H1 (cell line): Measurements from ENCODE around the gene PDE6B. TPM values are rescaled to one million over a fixed set of nuclear protein-coding genes. Genes with fewer than 3 reads are reported as not detected.
A peak's percentile ranks its signal among the peaks of the same experiment; 100 is the strongest.

Experiments used
- ASH2L ChIP-seq: fragments of 200-600, 300-600 bp; sonication (generic); IDR thresholded peaks from one replicate; pipeline ENCODE4 v1.7.1; 2017; ENCODE audit warnings: low read length
- BRCA1 ChIP-seq: IDR thresholded peaks from 2 replicates; pipeline ENCODE4 v1.6.1; 2012; ENCODE audit warnings: low read depth, low read length, improper control_type of control experiment
- CBX5 ChIP-seq: fragments of 300-800, 300-1000 bp; sonication (generic); IDR thresholded peaks from 2 replicates; pipeline ENCODE4 v1.7.1; 2016; ENCODE audit warnings: antibody characterized with exemption, low read length, low read depth
- CHD1 ChIP-seq: IDR thresholded peaks from 2 replicates; pipeline ENCODE4 v1.6.1; 2012; ENCODE audit warnings: low read depth, low read length, improper control_type of control experiment
- EZH2 ChIP-seq: fragments of 200-600 bp; sonication (generic); IDR thresholded peaks from 2 replicates; pipeline ENCODE4 v1.7.1; 2012; ENCODE audit warnings: low read depth, mild to moderate bottlenecking, moderate library complexity, low read length, inconsistent platforms; ENCODE audit not compliant: severe bottlenecking
- FOSL1 ChIP-seq: IDR thresholded peaks from 2 replicates; pipeline ENCODE4 v1.6.1; 2011; ENCODE audit warnings: mild to moderate bottlenecking, low read depth, low read length, moderate library complexity; ENCODE audit not compliant: insufficient read depth
- GTF2F1 ChIP-seq: IDR thresholded peaks from 2 replicates; pipeline ENCODE4 v1.6.1; 2012; ENCODE audit warnings: low read depth, low read length, improper control_type of control experiment, borderline replicate concordance
- HDAC6 ChIP-seq: IDR thresholded peaks from one replicate; pipeline ENCODE4 v1.7.1; 2012; ENCODE audit warnings: low read depth, mild to moderate bottlenecking, inconsistent platforms, low read length, moderate library complexity
- KDM1A ChIP-seq: fragments of 200-600, 300-600 bp; sonication (generic); IDR thresholded peaks from 2 replicates; pipeline ENCODE4 v1.7.1; 2016; ENCODE audit warnings: mild to moderate bottlenecking, low read length, borderline replicate concordance
- MAFK ChIP-seq: IDR thresholded peaks from 2 replicates; pipeline ENCODE4 v1.6.1; 2012; ENCODE audit warnings: low read depth, mild to moderate bottlenecking, improper control_type of control experiment, low read length
- NRF1 ChIP-seq: IDR thresholded peaks from 2 replicates; pipeline ENCODE4 v1.6.1; 2011; ENCODE audit warnings: mild to moderate bottlenecking, low read depth, low read length, improper control_type of control experiment
- POU5F1 ChIP-seq: IDR thresholded peaks from 2 replicates; pipeline ENCODE4 v1.6.1; 2011; ENCODE audit warnings: low read depth, mild to moderate bottlenecking, low read length, moderate library complexity
- SAP30 ChIP-seq: fragments of 300-600 bp; sonication (generic); IDR thresholded peaks from 2 replicates; pipeline ENCODE4 v1.7.1; 2012; ENCODE audit warnings: low read length, moderate library complexity, mild to moderate bottlenecking, inconsistent platforms; ENCODE audit not compliant: insufficient read depth, insufficient replicate concordance
- SIN3A ChIP-seq, 2 experiments: IDR thresholded peaks in 1 of 2; conservative IDR thresholded peaks in 1 of 2; 2 replicates each; pipeline ENCODE4 v1.6.1; 2011 to 2012; ENCODE audit warnings: low read length in 2 of 2, improper control_type of control experiment in 1 of 2, low read depth in 1 of 2, mild to moderate bottlenecking in 1 of 2
- SIX5 ChIP-seq: IDR thresholded peaks from 2 replicates; pipeline ENCODE4 v1.6.1; 2011; ENCODE audit warnings: mild to moderate bottlenecking, low read depth, low read length
- SP1 ChIP-seq: IDR thresholded peaks from 2 replicates; pipeline ENCODE4 v1.6.1; 2011; ENCODE audit warnings: low read depth, low read length
- SRF ChIP-seq: IDR thresholded peaks from 2 replicates; pipeline ENCODE4 v1.6.1; 2011; ENCODE audit warnings: mild to moderate bottlenecking, low read depth, low read length, moderate library complexity
- SUZ12 ChIP-seq: fragments of 200-600 bp; sonication (generic); IDR thresholded peaks from 2 replicates; pipeline ENCODE4 v1.6.1; 2012; ENCODE audit warnings: mild to moderate bottlenecking, inconsistent platforms, low read length, moderate library complexity, mixed read lengths
- TAF7 ChIP-seq: optimal IDR thresholded peaks from 2 replicates; pipeline ENCODE3; 2011; ENCODE audit warnings: low read depth, mild to moderate bottlenecking, inconsistent platforms, low read length, moderate library complexity, borderline replicate concordance
- TBP ChIP-seq: IDR thresholded peaks from 2 replicates; pipeline ENCODE4 v1.6.1; 2011; ENCODE audit warnings: low read depth, low read length, improper control_type of control experiment
- TEAD4 ChIP-seq: IDR thresholded peaks from 2 replicates; pipeline ENCODE4 v1.6.1; 2012; ENCODE audit warnings: low read depth, low read length, inconsistent platforms, mixed read lengths
- ZNF274 ChIP-seq: IDR thresholded peaks from 2 replicates; pipeline ENCODE4 v1.7.0; 2012; ENCODE audit warnings: low read length, borderline replicate concordance; ENCODE audit errors: extremely low read depth
- polyA plus RNA-seq, 7 experiments: library from polyadenylated mRNA; depleted of rRNA in 3 of 7; stranded (reverse) in 5 of 7; unstranded in 2 of 7; fragments of >200 nt in 5 of 7; fragments of 200-250 nt in 2 of 7; gene quantifications; 1 replicate in 5 of 7; 2 replicates in 1 of 7; 4 replicates in 1 of 7; pipeline versions ENCODE4 v1.2.1 to v1.2.3, GENCODE V29; 2011 to 2013; ENCODE audit warnings: missing spikeins in 2 of 7, mixed read lengths in 2 of 7
- total RNA-seq: library from RNA; stranded (reverse); fragmentation: NEBNext Ultra II Directional; extraction: Animal tissue kit (Norgen Biotek cat#: 25700); gene quantifications from 2 replicates; pipeline ENCODE4 v1.2.1, GENCODE V29; 2021
- TF ChIP-seq, protein P1 (sequence below): IDR thresholded peaks from 2 replicates; pipeline ENCODE4 v1.6.1; 2011; ENCODE audit warnings: low read depth, mild to moderate bottlenecking, low read length; ENCODE audit not compliant: insufficient read depth

Gene PDE6B
- total and polyA plus RNA-seq, 2 of the 8 experiments (the other 6 are each of a cell fraction or from before 2014, with no cell fraction given): 4.1 to 8.4 TPM

DNA sequence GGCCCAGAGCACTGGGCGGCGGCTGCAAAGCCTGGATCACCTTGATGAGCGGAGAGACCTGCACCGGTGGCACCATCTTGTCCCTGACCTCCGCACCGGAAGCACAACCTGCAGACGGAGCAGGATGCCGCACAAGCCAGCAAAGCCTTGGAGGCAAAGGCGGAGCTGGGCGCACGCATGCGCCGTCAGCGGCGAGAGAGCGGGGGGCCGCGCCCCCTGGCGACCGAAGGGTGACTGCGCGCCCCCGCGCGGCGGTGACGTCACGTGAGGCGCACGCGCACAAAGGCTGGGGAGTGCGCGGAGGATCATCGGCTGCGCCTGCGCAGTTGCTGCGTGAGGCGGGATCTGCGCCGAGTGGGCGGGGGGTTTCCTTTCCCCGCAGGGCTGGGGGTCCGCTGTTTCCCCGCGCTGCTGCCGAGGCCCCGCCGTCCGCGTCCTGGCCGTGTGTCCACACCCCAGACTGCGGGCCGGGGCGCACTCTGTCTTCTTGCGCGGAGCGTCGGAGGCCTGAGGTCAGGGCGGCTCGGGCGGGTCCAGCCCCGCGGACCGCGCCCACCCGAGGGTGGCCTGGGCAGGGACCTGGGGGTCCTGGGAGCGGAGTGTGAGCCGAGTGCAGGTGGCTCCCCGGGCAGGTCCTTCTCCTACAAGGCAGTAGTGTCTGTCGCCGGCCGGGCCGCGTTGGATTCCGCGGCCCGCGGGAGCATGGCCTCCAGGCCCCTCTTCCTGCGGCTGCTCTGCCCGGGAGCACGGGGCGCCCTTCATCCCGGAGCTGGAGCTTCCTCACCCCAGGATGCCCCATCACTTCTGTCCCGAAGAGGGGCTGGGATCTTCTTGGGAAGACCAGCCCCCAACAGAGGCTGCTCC, 49.0 kb downstream of the PDE6B start, which contains the start of the genes ATP5ME and MYL5 (continued):
- no peak for TF ChIP-seq ZNF274
- TF ChIP-seq TBP: peak; percentile 75
- no peak for TF ChIP-seq TEAD4
- no peak for TF ChIP-seq POU5F1
- TF ChIP-seq TAF7: peak; percentile 23
- TF ChIP-seq SIN3A (conservative IDR thresholded peaks at IDR 0.05 in 1 of 2, IDR thresholded peaks at IDR 0.05 in 1 of 2; ENCODE audit: low read depth in 1 of 2, low read length in 2 of 2): peak in 1 of 2 experiments; percentile 64; a peak in 2 of 4 replicates
- TF ChIP-seq HDAC6: no peak
- TF ChIP-seq, protein P1, sequence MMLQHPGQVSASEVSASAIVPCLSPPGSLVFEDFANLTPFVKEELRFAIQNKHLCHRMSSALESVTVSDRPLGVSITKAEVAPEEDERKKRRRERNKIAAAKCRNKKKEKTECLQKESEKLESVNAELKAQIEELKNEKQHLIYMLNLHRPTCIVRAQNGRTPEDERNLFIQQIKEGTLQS: peak; percentile 69
- no peak for TF ChIP-seq EZH2
- no peak for TF ChIP-seq SIX5
- TF ChIP-seq KDM1A: no peak
- TF ChIP-seq FOSL1: no peak
- TF ChIP-seq GTF2F1: peak; percentile 56; the same call in 1 of the 2 replicates
- TF ChIP-seq SUZ12: no peak
- TF ChIP-seq SAP30: no peak
- no peak for TF ChIP-seq CHD1
- no peak for TF ChIP-seq MAFK
- no peak for TF ChIP-seq SRF
- peak; percentile 45; the same call in 1 of the 2 replicates for TF ChIP-seq BRCA1
- no peak for TF ChIP-seq SP1
- TF ChIP-seq CBX5: no peak
- TF ChIP-seq ASH2L: peak; percentile 59
- TF ChIP-seq NRF1: peak; percentile 91
